Activated CD4-positive, CD25-positive, alpha-beta regulatory T cell treated with anti-CD3 and anti-CD28 coated beads, Interleukin-2, amount 50 U/mL, for 16 hours (primary cell): Measurements from ENCODE around the gene CDYL.

Source experiments
- DNase-seq: peaks from one replicate; pipeline ENCODE4 v3.0.0-alpha.2; 2020; ENCODE audit warnings: low read depth, low spot score

Gene CDYL

GRCh38 chr6:4907602-4908001 is 131.4 kb downstream of the CDYL start:
- DNase-seq = no peak

GRCh38 chr6:4908062-4908461 is 131.9 kb downstream of the CDYL start:
- DNase-seq = no peak

GRCh38 chr6:4909063-4909706 is 133.0 kb downstream of the CDYL start:
- DNase-seq = no peak

- no peak for DNase-seq
These were observed 134.0 kb downstream of the CDYL start for GRCh38 chr6:4910037-4910760.

GRCh38 chr6:4912559-4912958 is 136.4 kb downstream of the CDYL start:
- no peak for DNase-seq

GRCh38 chr6:4913705-4914419 is 137.7 kb downstream of the CDYL start:
- no peak for DNase-seq

- no peak for DNase-seq
These were observed 138.4 kb downstream of the CDYL start for GRCh38 chr6:4914420-4915159.

GRCh38 chr6:4916954-4917561 is 140.9 kb downstream of the CDYL start:
- DNase-seq = no peak

GRCh38 chr6:4920914-4921410 is 144.8 kb downstream of the CDYL start:
- no peak for DNase-seq

GRCh38 chr6:4922488-4923037 is 146.4 kb downstream of the CDYL start:
- no peak for DNase-seq

GRCh38 chr6:4923081-4923480 is 146.9 kb downstream of the CDYL start:
- DNase-seq = no peak

- no peak for DNase-seq
These were observed 148.6 kb downstream of the CDYL start for GRCh38 chr6:4924661-4925271.

GRCh38 chr6:4925580-4925979 is 149.4 kb downstream of the CDYL start:
- no peak for DNase-seq

GRCh38 chr6:4928426-4928825 is 152.2 kb downstream of the CDYL start:
- DNase-seq = no peak

GRCh38 chr6:4929097-4929718 is 153.0 kb downstream of the CDYL start:
- DNase-seq = no peak

GRCh38 chr6:4930025-4930691 is 154.0 kb downstream of the CDYL start:
- DNase-seq = no peak

- DNase-seq = no peak
These were observed 155.5 kb downstream of the CDYL start for GRCh38 chr6:4931530-4932227.

- no peak for DNase-seq
These were observed 156.2 kb downstream of the CDYL start for GRCh38 chr6:4932228-4932903.

GRCh38 chr6:4935486-4935885 is 159.3 kb downstream of the CDYL start:
- no peak for DNase-seq
